Thoracic aorta (tissue), 2 donors: Measurements from ENCODE around the gene TSHZ2. TPM values are rescaled to one million over a fixed set of nuclear protein-coding genes. Genes with fewer than 3 reads are reported as not detected.

Experiments
- ATAC-seq: fragments of 150-250 bp; one replicate; pipeline ENCODE4 v1.8.0; 2017; ENCODE audit warnings: low read depth; ENCODE audit not compliant: insufficient number of reproducible peaks, low FRiP score
- DNase-seq: peaks from one replicate; pipeline ENCODE4 v3.0.0-alpha.2; 2020; ENCODE audit warnings: low spot score
- H3K27ac ChIP-seq, 2 donors: fragments of 200-600 bp; sonication (generic); 1 replicate in 1 of 2; 2 replicates in 1 of 2; pipeline ENCODE4 v1.5.1; 2016; ENCODE audit warnings: mild to moderate bottlenecking in 2 of 2, moderate library complexity in 2 of 2
- H3K27me3 ChIP-seq: fragments of 200-600 bp; sonication (generic); replicated peaks from 2 replicates; pipeline ENCODE4 v1.6.0; 2016; ENCODE audit warnings: mild to moderate bottlenecking; ENCODE audit not compliant: insufficient read depth
- H3K36me3 ChIP-seq: fragments of 200-600 bp; sonication (generic); one replicate; pipeline ENCODE4 v1.5.1; 2016
- H3K4me1 ChIP-seq, 2 donors: fragments of 200-600 bp; sonication (generic); 1 replicate in 1 of 2; 2 replicates in 1 of 2; pipeline versions ENCODE4 v1.5.1 to v1.6.0; 2016; ENCODE audit warnings: low read depth in 2 of 2, mild to moderate bottlenecking in 1 of 2; ENCODE audit not compliant: control insufficient read depth in 1 of 2
- H3K4me3 ChIP-seq: fragments of 200-600 bp; sonication (generic); 2 replicates; pipeline ENCODE4 v1.5.1; 2016; ENCODE audit warnings: mild to moderate bottlenecking
- H3K9me3 ChIP-seq: fragments of 200-600 bp; sonication (generic); 2 replicates; pipeline ENCODE4 v1.5.1; 2016
- CTCF ChIP-seq: fragments of 200-600 bp; sonication (generic); IDR thresholded peaks from one replicate; pipeline ENCODE4 v1.5.1; 2019; ENCODE audit warnings: antibody characterized with exemption
- total RNA-seq, 2 donors: library from RNA; depleted of rRNA; stranded (reverse); fragments of >200 nt; gene quantifications; one replicate each; pipeline versions ENCODE4 v1.1.0 to v1.2.3, GENCODE V29; 2016

The TSHZ2 gene
- total RNA-seq, 2 donors from 2014 or later: 8.4 to 32.6 TPM

GRCh38 chr20:53175135-53175780 is 203.1 kb downstream of the TSHZ2 start:
- H3K4me1 ChIP-seq: no peaks in the 10 kb centered on the region

GRCh38 chr20:53176134-53176533 is 204.0 kb downstream of the TSHZ2 start:
- ATAC-seq: no peak
- H3K4me1 ChIP-seq: no peaks in the 10 kb centered on the region

More at GRCh38 chr20:53175135-53175780, 203.1 kb downstream of the TSHZ2 start:
- TF ChIP-seq CTCF: no peak
- Histone ChIP-seq H3K27me3 (no peaks in the 10 kb centered on the region), H3K9me3 (no peaks in the 10 kb centered on the region), H3K27ac (no peak overlapping the region), H3K36me3 (no peaks in the 10 kb centered on the region), H3K4me3 (no peak overlapping the region)
- ATAC-seq (no peak), DNase-seq (no peak)

GRCh38 chr20:53177687-53178086 is 205.5 kb downstream of the TSHZ2 start:
- TF ChIP-seq CTCF: no peak

More at GRCh38 chr20:53176134-53176533, 204.0 kb downstream of the TSHZ2 start:
- Histone ChIP-seq H3K27me3 (no peaks in the 10 kb centered on the region), H3K36me3 (no peaks in the 10 kb centered on the region), H3K9me3 (no peaks in the 10 kb centered on the region), H3K4me3 (no peak overlapping the region), H3K27ac (no peak overlapping the region)
- DNase-seq: no peak
- no peak for TF ChIP-seq CTCF

GRCh38 chr20:53179749-53180148 is 207.6 kb downstream of the TSHZ2 start:
- Histone ChIP-seq H3K4me3 (no peak overlapping the region), H3K4me1 (no peaks in the 10 kb centered on the region), H3K9me3 (no peaks in the 10 kb centered on the region), H3K36me3 (no peaks in the 10 kb centered on the region), H3K27ac (no peak overlapping the region), H3K27me3 (no peaks in the 10 kb centered on the region)
- no peak for DNase-seq
- TF ChIP-seq CTCF: no peak
- no peak for ATAC-seq

More at GRCh38 chr20:53177687-53178086, 205.5 kb downstream of the TSHZ2 start:
- ATAC-seq (no peak), DNase-seq (no peak)
- Histone ChIP-seq H3K27ac (no peak overlapping the region), H3K4me1 (no peaks in the 10 kb centered on the region), H3K36me3 (no peaks in the 10 kb centered on the region), H3K9me3 (no peaks in the 10 kb centered on the region), H3K27me3 (no peaks in the 10 kb centered on the region), H3K4me3 (no peak overlapping the region)

- no peak for DNase-seq
- H3K4me1 ChIP-seq: no peaks in the 10 kb centered on the region
- TF ChIP-seq CTCF: no peak
- no peak overlapping the region for H3K4me3 ChIP-seq
- H3K27ac ChIP-seq: no peak overlapping the region
- no peaks in the 10 kb centered on the region for H3K36me3 ChIP-seq
- H3K9me3 ChIP-seq: no peaks in the 10 kb centered on the region
- no peaks in the 10 kb centered on the region for H3K27me3 ChIP-seq
- ATAC-seq: no peak
Measured at GRCh38 chr20:53180928-53181362, 208.8 kb downstream of the TSHZ2 start.
